HG02571 (cell line): ENCODE results near the gene BIRC6.
"Not testable (repeated sequence)": the region's sequence is repeated elsewhere in the genome, so short reads cannot be mapped to it uniquely, and the experiment has no call there.

Experiments used
- ATAC-seq: cut with Tn5 transposase; IDR thresholded peaks from one replicate; pipeline ENCODE4 v1.9.1; 2021; ENCODE audit warnings: mild to moderate bottlenecking, moderate library complexity; ENCODE audit not compliant: unreplicated experiment

The BIRC6 gene

DNA sequence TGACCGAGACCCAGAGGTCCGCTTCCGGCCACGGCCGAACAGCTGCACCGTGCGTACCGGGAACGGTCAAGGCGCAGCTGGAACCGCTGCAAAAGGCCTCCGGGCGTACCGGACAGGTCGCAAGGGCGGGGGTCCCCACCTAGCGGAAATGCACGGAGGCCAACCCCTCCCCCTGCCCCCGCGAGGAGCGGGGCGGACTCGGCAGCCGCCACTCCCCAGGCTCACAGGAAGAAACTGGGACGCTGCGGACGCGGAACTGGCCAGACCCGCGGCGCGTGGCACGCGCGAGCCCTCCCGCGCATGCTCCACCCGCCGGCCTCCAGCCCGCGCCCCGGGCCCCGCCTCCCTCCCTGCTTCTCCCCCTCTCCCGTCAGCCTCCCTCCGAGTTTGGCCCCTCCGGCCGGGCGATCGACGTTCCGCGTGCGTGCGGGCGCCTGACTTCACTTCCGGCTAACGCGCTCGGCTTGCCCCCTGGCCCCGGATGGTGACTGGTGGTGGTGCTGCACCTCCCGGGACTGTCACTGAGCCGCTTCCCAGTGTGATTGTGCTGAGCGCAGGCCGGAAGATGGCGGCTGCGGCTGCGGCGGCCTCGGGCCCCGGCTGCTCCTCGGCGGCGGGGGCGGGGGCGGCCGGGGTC, at the start of gene BIRC6:
Gene BIRC6 (plus strand): TSS at position 343 of the 637 bp plus-strand sequence. CDS start 139 bp downstream, at position 482.
- peak; percentile 87 for ATAC-seq

GRCh38 chr2:32310577-32310976, 46.2 kb upstream of the BIRC6 start:
- ATAC-seq = no peak

DNA sequence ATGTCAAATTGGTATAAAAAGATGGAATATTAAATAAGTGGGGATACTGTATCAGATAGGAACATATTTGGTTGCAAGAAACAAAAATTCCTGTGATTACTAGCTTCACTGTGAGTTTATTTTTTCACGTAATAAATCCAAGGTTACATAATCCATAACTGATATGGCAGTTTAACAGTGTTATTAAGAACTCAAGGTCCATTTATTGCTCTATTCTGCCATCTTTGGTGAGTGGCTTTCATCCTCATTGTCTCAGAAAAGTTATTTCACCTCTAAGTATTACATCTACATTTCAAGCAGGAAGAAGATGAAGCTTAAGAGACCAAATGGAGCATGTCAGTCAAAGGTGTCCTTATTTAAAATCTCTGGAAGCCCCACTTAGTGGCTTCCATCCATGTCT, 41.9 kb upstream of the BIRC6 start:
- no peak for ATAC-seq

DNA sequence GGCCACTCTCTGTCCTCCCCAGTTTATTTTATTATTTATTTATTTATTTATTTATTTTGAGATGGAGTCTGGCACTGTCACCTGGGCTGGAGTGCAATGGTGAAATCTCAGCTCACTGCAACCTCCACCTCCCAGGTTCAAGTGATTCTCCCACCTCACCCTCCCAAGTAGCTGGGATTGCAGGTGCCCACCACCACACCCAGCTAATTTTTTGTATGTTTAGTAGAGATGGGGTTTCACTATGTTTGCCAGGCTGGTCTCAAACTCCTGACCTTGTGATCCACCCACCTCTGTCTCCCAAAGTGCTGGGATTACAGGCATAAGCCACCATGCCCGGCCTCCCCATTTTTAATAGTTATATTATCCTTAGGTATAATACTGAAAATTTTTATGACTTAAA, 28.1 kb upstream of the BIRC6 start:
- ATAC-seq = not testable (repeated sequence)

DNA sequence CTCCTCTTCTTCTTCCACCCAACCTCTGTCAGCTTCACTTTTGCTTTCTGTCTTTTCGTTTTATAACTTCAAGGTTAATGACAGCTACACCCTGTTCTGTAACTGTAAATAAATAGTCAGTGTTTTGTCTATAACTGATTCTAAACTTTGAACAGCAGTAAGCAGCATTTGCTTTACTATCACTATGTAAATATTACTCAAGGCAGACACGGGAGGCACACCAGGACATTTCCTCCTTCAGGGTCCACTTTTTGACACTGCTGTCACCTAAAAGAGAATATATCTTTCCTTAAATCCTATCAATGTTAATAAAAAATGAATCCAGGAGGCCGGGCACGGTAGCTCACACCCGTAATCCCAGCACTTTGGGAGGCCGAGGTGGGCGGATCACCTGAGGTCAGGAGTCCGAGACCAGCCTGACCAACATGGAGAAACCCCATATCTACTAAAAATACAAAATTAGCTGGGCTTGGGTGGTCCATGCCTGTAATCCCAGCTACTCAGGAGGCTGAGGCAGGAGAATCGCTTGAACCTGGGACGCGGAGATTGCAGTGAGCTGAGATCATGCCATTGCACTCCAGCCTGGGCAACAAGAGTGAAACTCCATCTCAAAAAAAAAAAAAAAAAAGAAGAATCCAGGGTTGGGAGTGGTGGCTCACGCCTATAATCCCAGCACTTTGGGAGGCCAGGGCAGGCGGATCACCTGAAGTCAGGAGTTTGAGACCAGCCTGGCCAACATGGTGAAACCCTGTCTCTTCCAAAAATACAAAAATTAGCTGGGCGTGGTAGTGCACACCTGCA, 27.4 kb upstream of the BIRC6 start:
- not testable (repeated sequence) for ATAC-seq

GRCh38 chr2:32330136-32330535, 26.7 kb upstream of the BIRC6 start:
- ATAC-seq = no peak

- ATAC-seq = no peak
Observed at GRCh38 chr2:32342801-32343200, 14.0 kb upstream of the BIRC6 start.

DNA sequence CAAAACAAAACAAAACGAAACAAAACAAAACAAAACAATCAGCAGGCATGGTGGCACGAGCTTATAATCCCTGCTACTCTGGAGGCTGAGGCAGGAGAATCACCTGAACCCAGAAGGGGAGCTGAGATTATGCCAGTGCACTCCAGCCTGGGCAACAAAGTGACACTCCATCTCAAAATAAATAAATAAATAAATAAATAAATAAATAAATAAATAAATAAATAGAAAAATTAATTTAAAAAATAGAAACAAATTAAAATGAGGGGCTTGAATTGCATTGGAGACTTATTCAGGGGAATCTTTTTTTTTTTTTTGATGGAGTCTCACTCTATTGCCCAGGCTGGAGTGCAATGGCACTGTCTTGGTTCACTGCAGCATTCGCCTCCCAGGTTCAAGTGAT, 6.0 kb upstream of the BIRC6 start:
- ATAC-seq = not testable (repeated sequence)

DNA sequence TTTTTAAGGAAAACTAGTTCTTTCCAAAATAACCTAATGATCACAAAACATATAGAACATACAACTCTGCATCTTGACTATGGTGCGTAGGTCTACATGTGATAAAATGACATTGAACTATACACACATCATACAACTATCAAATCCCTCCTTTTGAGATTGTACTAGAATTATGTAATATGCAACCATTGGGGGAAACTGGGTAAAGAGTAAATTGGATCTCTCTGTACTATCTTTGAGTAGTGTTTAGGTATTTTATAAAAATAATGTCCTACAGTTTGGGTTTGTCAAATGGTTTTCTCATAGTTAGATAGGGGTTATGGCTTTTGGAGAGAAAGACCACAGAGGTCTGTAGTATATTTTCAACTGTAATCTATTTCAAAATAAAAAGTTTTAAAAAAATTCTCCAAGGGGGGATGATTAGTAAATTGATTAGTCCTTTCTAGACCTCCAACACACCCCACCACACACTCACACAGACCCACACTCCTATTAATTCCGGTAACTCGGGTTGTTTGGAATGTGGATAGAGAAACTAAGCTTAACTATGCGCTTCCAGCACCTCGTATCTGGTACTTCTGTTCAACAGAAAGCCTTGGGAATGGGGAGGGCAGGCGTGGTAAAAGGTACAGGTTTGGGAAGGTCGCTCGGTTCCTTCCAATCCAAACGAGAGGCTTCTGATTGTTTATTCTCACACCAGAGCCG, 695 bp upstream of the BIRC6 start:
- ATAC-seq = no peak

GRCh38 chr2:32357318-32358110, 691 bp downstream of the BIRC6 start:
- ATAC-seq = peak; percentile 7

GRCh38 chr2:32358111-32358482, 1.3 kb downstream of the BIRC6 start:
- no peak for ATAC-seq

- no peak for ATAC-seq
Observed at GRCh38 chr2:32360416-32360815, 3.6 kb downstream of the BIRC6 start.

DNA sequence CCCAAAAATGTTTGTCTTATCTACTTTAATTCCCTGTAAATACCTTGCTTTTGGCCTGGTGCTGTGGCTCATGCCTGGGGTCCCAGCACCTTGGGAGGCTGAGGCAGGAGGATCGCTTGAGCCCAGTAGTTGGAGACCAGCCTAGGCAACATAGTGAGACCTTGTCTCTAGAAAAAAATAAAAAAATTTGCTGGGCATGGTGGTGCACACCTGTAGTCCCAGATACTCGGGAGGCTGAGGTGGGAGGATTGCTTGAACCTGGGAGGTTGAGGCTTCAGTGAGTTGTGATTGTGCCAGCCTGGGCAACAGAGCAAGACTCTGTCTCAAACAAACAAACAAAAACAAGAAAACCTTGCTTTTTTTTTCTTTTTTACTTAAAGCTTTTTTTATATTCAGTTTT, 6.2 kb downstream of the BIRC6 start:
- not testable (repeated sequence) for ATAC-seq

DNA sequence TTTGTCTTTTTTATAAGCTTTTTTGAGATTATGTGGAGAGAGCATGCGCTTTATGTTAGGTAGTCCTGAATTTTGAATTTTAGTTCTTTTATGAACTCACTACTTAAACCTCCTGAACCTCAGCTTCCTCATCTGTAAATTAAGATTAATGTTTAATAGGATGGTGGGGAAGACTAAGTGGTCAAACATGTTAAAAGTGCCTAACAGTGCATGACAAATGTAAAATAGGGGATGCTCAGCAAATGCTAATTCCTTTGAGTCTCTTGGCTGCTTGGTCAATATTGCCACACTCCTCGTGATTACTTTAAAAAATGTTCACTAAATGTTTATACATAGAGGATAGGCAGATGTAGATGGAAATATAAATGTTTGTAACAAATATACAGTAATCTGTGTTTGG, 6.8 kb downstream of the BIRC6 start:
- ATAC-seq = no peak

DNA sequence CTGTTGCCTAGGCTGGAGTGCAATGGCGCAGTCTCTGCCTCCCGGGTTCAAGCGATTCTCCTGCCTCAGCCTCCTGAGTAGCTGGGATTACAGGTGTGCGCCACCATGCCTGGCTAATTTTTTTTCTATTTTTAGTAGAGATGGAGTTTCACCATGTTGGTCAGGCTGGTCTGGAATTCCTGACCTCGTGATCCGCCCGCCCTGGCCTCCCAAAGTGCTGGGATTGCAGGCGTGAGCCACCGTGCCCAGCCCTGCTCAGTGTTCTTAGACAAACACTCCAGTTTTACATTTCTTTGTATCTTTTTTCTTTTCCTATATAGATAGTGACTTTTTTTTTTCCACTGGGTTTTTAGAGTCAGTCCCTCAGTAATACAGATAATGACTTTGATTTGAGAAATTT, 7.5 kb downstream of the BIRC6 start:
- ATAC-seq = not testable (repeated sequence)

DNA sequence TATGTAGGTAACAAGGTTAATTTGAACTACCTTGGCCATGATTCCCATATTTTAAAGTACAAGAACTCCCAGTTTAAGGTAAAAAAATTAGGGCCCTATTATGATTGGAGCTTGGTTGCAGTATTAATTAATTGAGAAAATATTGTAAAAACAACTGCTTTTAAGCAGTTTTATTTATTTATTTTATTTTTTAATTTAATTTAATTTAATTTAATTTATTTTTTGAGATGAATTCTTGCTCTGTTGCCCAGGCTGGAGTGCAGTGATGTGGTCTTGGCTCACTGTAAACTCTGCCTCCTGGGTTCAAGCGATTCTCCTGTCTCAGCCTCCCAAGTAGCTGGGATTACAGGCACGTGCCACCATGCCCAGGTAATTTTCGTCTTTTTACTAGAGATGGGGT, 8.9 kb downstream of the BIRC6 start:
- ATAC-seq = not testable (repeated sequence)

DNA sequence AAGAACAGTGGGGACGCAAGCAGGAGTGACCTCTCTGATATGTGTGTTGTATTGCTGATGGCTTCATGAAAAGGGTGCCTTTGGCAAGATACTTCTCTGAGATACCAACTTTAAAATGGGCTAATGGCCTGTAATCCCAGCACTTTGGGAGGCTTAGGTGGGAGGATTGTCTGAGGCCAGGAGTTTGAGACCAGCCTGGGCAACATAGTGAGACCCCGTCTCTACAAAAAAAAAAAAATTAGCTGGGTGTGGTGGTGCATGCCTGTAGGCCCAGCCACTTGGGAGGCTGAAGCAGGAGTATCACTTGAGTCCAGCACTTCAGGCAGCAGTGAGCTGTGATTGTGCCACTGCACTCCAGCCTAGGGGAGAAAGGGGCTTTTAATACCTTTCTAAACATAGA, 9.8 kb downstream of the BIRC6 start:
- ATAC-seq = no peak

DNA sequence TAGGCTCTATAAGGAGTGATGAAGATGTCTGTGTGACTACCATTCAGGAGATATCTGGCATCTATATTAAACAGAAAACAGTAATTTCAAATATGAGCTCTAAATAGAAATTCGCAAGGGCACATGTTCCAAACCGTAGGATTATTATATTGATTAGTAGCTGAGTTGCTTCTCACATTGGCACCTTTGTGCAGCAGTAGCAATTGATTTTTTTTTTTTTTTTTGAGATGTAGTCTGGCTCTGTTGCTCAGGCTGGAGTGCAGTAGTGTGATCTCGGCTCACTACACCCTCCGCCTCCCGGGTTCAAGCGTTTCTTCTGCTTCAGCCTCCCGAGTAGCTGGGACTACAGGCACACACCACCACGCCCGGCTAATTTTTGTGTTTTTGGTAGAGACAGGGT, 12.4 kb downstream of the BIRC6 start:
- ATAC-seq = no peak

DNA sequence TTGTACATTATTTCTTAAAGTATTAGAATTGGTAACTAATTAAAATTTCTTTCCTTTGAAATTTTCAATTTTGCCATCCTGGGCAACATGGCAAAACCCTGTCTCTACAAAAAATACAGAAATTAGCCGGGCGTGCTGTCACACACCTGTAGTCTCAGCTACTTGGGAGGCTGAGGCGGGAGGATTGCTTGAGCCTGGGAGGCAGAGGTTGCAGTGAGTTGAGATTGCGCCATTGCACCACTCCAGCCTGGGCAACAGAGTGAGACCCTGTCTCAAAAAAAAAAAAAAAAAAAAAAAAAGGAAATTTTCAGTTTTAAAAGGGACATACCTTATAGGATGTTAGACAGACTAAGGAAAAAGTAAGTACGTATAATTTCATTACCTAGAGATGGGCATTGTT, 14.1 kb downstream of the BIRC6 start:
- ATAC-seq = not testable (repeated sequence)

DNA sequence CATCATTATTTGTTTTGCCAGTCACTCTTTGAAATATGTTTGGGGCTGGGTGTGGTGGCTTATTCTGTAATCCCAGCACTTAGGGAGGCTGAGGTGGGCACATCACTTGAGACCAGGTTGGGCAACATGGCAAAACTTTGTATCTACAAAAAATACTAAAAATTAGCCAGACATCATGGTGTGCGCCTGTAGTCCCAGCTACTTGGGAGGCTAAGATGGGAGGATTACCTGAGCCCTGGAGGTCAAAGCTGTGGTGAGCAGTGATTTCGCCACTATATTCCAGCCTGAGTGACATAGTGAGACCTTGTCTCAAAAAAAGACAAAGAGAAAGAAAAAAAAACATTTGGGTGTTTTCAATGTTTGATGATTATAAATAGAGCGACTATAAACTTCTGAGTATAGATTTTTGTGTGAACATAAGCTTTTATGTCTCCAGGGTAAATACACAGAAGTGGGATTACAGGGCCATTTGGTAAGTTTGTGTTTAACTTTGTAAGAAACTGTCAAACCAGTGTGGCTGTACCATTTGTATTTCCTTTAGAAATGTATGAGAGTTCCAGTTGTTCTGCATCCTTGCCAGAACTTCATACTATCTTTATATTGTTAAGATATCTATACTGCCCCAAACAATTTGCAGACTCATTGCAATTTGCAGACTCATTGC, 15.8 kb downstream of the BIRC6 start:
- no peak for ATAC-seq
